HEK293 (cell line): ENCODE results near the gene TBC1D8.

Experiments
- CTCF ChIA-PET: fragments of 350-600 bp; formaldehyde crosslinking; extraction: SDS; loops from one replicate; lab custom pipeline; 2021; ENCODE audit warnings: antibody characterized with exemption; lab: Yijun Ruan, JAX
- POLR2A ChIA-PET: fragments of 300-600 bp; formaldehyde crosslinking; extraction: SDS; loops from one replicate; lab custom pipeline; 2020; ENCODE audit warnings: antibody characterized with exemption, inconsistent platforms; lab: Yijun Ruan, JAX
- H3K27ac ChIP-seq: fragments of 200-500 bp; sonication (Bioruptor generic); 2 replicates; pipeline ENCODE4 v1.5.1; 2014; ENCODE audit warnings: low read depth, low read length, control low read depth, inconsistent platforms; ENCODE audit errors: extremely low read depth
- H3K36me3 ChIP-seq, 2 experiments: fragments of 200-500 bp in 1 of 2; sonication (Bioruptor generic) in 1 of 2; 1 replicate in 1 of 2; 2 replicates in 1 of 2; pipeline ENCODE4 v1.5.1; 2014 to 2017; ENCODE audit warnings: inconsistent platforms in 2 of 2, low read length in 2 of 2; ENCODE audit not compliant: control insufficient read depth in 2 of 2, insufficient read depth in 1 of 2
- H3K4me1 ChIP-seq: fragments of 200-500 bp; sonication (Bioruptor generic); 2 replicates; pipeline ENCODE4 v1.5.1; 2014; ENCODE audit warnings: mild to moderate bottlenecking, low read length, inconsistent platforms; ENCODE audit not compliant: control insufficient read depth, insufficient read depth
- H3K4me3 ChIP-seq: 2 replicates; pipeline ENCODE4 v1.5.1; 2011; ENCODE audit warnings: low read depth, mild to moderate bottlenecking, control low read depth, low read length, moderate library complexity
- H3K9me3 ChIP-seq: fragments of 200-500 bp; sonication (Bioruptor generic); 2 replicates; pipeline ENCODE4 v1.5.1; 2014; ENCODE audit warnings: low read depth, low read length, inconsistent platforms; ENCODE audit not compliant: control insufficient read depth, insufficient read depth
- GFI1B ChIP-seq: fragments of 450-650 bp; formaldehyde crosslinking; IDR thresholded peaks from 2 replicates; pipeline ENCODE4 v1.5.1; 2016; ENCODE audit warnings: missing biosample characterization, missing genetic modification characterization
- GLI2 ChIP-seq: fragments of 450-650 bp; formaldehyde crosslinking; IDR thresholded peaks from 2 replicates; pipeline ENCODE4; 2017; ENCODE audit warnings: missing biosample characterization, missing genetic modification characterization, low read depth, borderline replicate concordance
- KLF16 ChIP-seq: fragments of 450-650 bp; formaldehyde crosslinking; IDR thresholded peaks from 2 replicates; pipeline ENCODE4 v1.5.1; 2017; ENCODE audit warnings: missing biosample characterization, missing genetic modification characterization
- KLF7 ChIP-seq: fragments of 450-650 bp; formaldehyde crosslinking; IDR thresholded peaks from 2 replicates; pipeline ENCODE4 v1.5.1; 2016; ENCODE audit warnings: missing biosample characterization, missing genetic modification characterization, borderline replicate concordance
- MYNN ChIP-seq: fragments of 450-650 bp; formaldehyde crosslinking; IDR thresholded peaks from 2 replicates; pipeline ENCODE4 v1.5.1; 2016; ENCODE audit warnings: missing biosample characterization, missing genetic modification characterization, borderline replicate concordance
- OVOL3 ChIP-seq: fragments of 450-650 bp; formaldehyde crosslinking; IDR thresholded peaks from 2 replicates; pipeline ENCODE4 v1.5.1; 2016; ENCODE audit warnings: missing biosample characterization, missing genetic modification characterization
- SP2 ChIP-seq: fragments of 450-650 bp; formaldehyde crosslinking; IDR thresholded peaks from 2 replicates; pipeline ENCODE4 v1.5.1; 2016; ENCODE audit warnings: missing biosample characterization, missing genetic modification characterization
- TCF7L2 ChIP-seq: IDR thresholded peaks from 2 replicates; pipeline ENCODE4 v1.6.1; 2011; ENCODE audit warnings: low read depth, mild to moderate bottlenecking, inconsistent platforms, low read length, moderate library complexity, borderline replicate concordance
- ZBTB48 ChIP-seq: fragments of 450-650 bp; formaldehyde crosslinking; IDR thresholded peaks from 2 replicates; pipeline ENCODE4 v1.5.1; 2016; ENCODE audit warnings: missing biosample characterization, missing genetic modification characterization
- ZIC2 ChIP-seq: fragments of 450-650 bp; formaldehyde crosslinking; IDR thresholded peaks from 2 replicates; pipeline ENCODE4 v1.5.1; 2016; ENCODE audit warnings: missing biosample characterization, missing genetic modification characterization
- ZNF133 ChIP-seq: fragments of 450-650 bp; formaldehyde crosslinking; IDR thresholded peaks from 2 replicates; pipeline ENCODE4 v1.5.1; 2016; ENCODE audit warnings: missing biosample characterization, missing genetic modification characterization
- ZNF138 ChIP-seq: fragments of 450-650 bp; formaldehyde crosslinking; IDR thresholded peaks from 2 replicates; pipeline ENCODE4 v1.5.1; 2016; ENCODE audit warnings: missing biosample characterization, missing genetic modification characterization, borderline replicate concordance
- ZNF169 ChIP-seq: fragments of 450-650 bp; formaldehyde crosslinking; IDR thresholded peaks from 2 replicates; pipeline ENCODE4 v1.5.1; 2016; ENCODE audit warnings: missing biosample characterization, missing genetic modification characterization
- ZNF221 ChIP-seq: fragments of 450-650 bp; formaldehyde crosslinking; IDR thresholded peaks from 2 replicates; pipeline ENCODE4 v1.5.1; 2017; ENCODE audit warnings: missing biosample characterization, missing genetic modification characterization, borderline replicate concordance
- ZNF501 ChIP-seq: fragments of 450-650 bp; formaldehyde crosslinking; IDR thresholded peaks from 2 replicates; pipeline ENCODE4 v1.5.1; 2016; ENCODE audit warnings: missing biosample characterization, missing genetic modification characterization
- ZNF548 ChIP-seq: fragments of 450-650 bp; formaldehyde crosslinking; IDR thresholded peaks from 2 replicates; pipeline ENCODE4 v1.5.1; 2016; ENCODE audit warnings: missing biosample characterization, missing genetic modification characterization
- ZNF624 ChIP-seq: fragments of 450-650 bp; formaldehyde crosslinking; IDR thresholded peaks from 2 replicates; pipeline ENCODE4 v1.5.1; 2017; ENCODE audit warnings: missing biosample characterization, missing genetic modification characterization
- ZNF777 ChIP-seq: fragments of 450-650 bp; formaldehyde crosslinking; IDR thresholded peaks from 2 replicates; pipeline ENCODE4 v1.5.1; 2017; ENCODE audit warnings: missing biosample characterization, missing genetic modification characterization, borderline replicate concordance
- ZNF830 ChIP-seq: fragments of 450-650 bp; IDR thresholded peaks from 2 replicates; pipeline ENCODE4 v1.5.0; 2018; ENCODE audit warnings: missing biosample characterization, missing genetic modification characterization, low read depth, mild to moderate bottlenecking, moderate library complexity
- TF ChIP-seq, protein P1 (sequence below): fragments of 450-650 bp; formaldehyde crosslinking; IDR thresholded peaks from 2 replicates; pipeline ENCODE4 v1.5.1; 2016; ENCODE audit warnings: missing biosample characterization, missing genetic modification characterization, low read depth
- TF ChIP-seq, protein P2 (sequence below): fragments of 450-650 bp; formaldehyde crosslinking; IDR thresholded peaks from 2 replicates; pipeline ENCODE4 v1.5.1; 2017; ENCODE audit warnings: missing biosample characterization, mild to moderate bottlenecking, missing genetic modification characterization, moderate library complexity
- TF ChIP-seq, protein P3 (sequence below): fragments of 450-650 bp; formaldehyde crosslinking; IDR thresholded peaks from 2 replicates; pipeline ENCODE4 v1.5.1; 2016; ENCODE audit warnings: missing biosample characterization, missing genetic modification characterization
- TF ChIP-seq, protein P4 (sequence below): sonication (generic); formaldehyde crosslinking; IDR thresholded peaks from 2 replicates; pipeline ENCODE4 v1.8.1; 2022; ENCODE audit warnings: mild to moderate bottlenecking, moderate library complexity, missing genetic modification reagents

Gene TBC1D8

DNA sequence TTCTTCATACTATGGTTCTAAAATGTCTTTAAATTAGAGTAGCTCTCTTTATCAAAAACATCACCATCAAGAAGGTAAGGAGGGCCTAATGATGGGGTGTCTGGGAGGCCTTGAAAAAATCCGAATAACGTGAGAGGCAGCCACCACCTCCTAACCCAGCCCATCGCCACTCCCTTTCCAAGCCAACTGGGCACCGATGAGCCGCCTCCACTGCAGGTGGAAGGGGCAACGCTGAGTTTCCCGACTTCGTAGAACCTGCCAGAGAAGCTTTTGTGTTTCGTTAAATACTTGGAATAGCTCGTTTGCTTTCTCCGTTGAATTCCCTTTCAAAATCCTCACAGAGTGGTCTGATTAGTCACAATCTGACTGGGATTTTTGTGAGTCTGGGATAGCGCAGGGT lies 171.1 kb downstream of the TBC1D8 start:
- Histone ChIP-seq H3K9me3 (no peaks in the 10 kb centered on the region), H3K27ac (no peak overlapping the region), H3K36me3 (peaks cover 0 to 9% of the 10 kb centered on the region in 2 experiments; a peak in 1 of 3 replicates), H3K4me3 (no peak overlapping the region), H3K4me1 (no peaks in the 10 kb centered on the region)
- CTCF ChIA-PET = interaction anchor here (1.2 to 2.2 kb wide), 3 partner anchors 225 to 370 kb away, joined by 4 to 7 read pairs (median 6); no protein-coding TSS in a partner anchor
- TF ChIP-seq TCF7L2 (no peak), KLF7 (tag by site-specific recombination) (no peak), ZNF548 (tag by site-specific recombination) (no peak), ZNF624 (no peak), ZNF830 (tag by site-specific recombination) (no peak), ZNF169 (tag by site-specific recombination) (no peak), KLF16 (tag by site-specific recombination) (no peak), ZNF777 (no peak), SP2 (tag by site-specific recombination) (no peak), ZNF138 (no peak), OVOL3 (tag by site-specific recombination) (no peak), GFI1B (no peak), ZNF133 (tag by site-specific recombination) (no peak), MYNN (tag by site-specific recombination) (no peak)
- TF ChIP-seq, protein P1, sequence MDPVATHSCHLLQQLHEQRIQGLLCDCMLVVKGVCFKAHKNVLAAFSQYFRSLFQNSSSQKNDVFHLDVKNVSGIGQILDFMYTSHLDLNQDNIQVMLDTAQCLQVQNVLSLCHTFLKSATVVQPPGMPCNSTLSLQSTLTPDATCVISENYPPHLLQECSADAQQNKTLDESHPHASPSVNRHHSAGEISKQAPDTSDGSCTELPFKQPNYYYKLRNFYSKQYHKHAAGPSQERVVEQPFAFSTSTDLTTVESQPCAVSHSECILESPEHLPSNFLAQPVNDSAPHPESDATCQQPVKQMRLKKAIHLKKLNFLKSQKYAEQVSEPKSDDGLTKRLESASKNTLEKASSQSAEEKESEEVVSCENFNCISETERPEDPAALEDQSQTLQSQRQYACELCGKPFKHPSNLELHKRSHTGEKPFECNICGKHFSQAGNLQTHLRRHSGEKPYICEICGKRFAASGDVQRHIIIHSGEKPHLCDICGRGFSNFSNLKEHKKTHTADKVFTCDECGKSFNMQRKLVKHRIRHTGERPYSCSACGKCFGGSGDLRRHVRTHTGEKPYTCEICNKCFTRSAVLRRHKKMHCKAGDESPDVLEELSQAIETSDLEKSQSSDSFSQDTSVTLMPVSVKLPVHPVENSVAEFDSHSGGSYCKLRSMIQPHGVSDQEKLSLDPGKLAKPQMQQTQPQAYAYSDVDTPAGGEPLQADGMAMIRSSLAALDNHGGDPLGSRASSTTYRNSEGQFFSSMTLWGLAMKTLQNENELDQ = no peak
- TF ChIP-seq, protein P2, sequence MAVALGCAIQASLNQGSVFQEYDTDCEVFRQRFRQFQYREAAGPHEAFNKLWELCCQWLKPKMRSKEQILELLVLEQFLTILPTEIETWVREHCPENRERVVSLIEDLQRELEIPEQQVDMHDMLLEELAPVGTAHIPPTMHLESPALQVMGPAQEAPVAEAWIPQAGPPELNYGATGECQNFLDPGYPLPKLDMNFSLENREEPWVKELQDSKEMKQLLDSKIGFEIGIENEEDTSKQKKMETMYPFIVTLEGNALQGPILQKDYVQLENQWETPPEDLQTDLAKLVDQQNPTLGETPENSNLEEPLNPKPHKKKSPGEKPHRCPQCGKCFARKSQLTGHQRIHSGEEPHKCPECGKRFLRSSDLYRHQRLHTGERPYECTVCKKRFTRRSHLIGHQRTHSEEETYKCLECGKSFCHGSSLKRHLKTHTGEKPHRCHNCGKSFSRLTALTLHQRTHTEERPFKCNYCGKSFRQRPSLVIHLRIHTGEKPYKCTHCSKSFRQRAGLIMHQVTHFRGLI (tag by site-specific recombination) = no peak
- TF ChIP-seq, protein P3, sequence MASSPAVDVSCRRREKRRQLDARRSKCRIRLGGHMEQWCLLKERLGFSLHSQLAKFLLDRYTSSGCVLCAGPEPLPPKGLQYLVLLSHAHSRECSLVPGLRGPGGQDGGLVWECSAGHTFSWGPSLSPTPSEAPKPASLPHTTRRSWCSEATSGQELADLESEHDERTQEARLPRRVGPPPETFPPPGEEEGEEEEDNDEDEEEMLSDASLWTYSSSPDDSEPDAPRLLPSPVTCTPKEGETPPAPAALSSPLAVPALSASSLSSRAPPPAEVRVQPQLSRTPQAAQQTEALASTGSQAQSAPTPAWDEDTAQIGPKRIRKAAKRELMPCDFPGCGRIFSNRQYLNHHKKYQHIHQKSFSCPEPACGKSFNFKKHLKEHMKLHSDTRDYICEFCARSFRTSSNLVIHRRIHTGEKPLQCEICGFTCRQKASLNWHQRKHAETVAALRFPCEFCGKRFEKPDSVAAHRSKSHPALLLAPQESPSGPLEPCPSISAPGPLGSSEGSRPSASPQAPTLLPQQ (tag by site-specific recombination) = no peak
- POLR2A ChIA-PET = no interaction called here

DNA sequence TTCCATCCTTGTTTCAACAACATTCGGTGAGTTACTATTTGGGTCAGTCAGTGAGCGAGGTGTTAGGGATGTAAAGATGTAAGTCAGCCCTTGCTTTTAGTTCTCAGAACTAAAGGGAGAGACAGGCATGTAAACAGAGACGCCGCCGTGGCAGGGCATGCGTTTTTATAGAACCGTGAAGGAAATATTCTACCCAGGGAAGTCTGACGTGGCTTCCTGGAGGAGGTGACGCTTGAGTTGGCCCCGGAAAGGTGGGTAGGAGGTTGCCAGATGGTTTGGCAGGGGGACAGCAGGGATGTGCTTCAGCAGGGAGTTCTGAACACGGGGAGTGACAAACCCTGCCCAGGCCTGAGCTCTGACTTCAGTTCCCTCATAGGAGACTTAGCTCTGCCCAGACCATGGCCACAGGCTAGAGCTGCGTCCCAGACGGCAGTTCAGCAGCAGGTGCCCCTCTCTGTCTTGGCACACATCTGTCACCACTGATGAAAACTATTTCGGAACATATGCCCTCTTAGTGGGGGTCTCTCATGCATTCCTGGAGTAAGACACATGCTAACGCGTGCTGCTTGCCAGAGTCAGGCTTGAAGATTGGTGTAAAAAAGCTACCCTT lies 172.5 kb downstream of the TBC1D8 start:
- TF ChIP-seq ZNF221 (tag by site-specific recombination) (no peak), ZBTB48 (no peak), GLI2 (tag by site-specific recombination) (no peak), ZNF830 (tag by site-specific recombination) (no peak), ZNF501 (no peak), ZIC2 (tag by site-specific recombination) (no peak)
- TF ChIP-seq, protein P4, sequence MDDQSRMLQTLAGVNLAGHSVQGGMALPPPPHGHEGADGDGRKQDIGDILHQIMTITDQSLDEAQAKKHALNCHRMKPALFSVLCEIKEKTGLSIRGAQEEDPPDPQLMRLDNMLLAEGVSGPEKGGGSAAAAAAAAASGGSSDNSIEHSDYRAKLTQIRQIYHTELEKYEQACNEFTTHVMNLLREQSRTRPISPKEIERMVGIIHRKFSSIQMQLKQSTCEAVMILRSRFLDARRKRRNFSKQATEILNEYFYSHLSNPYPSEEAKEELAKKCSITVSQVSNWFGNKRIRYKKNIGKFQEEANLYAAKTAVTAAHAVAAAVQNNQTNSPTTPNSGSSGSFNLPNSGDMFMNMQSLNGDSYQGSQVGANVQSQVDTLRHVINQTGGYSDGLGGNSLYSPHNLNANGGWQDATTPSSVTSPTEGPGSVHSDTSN (CRISPR knock-in tag) = no peak
- TF ChIP-seq, all 188 proteins: peak for 0
- no peaks in the 10 kb centered on the region for H3K4me1 ChIP-seq
- no peaks in the 10 kb centered on the region for H3K9me3 ChIP-seq
- ChIA-PET CTCF (interaction anchor here (2.2 kb wide), 1 partner anchor 248 kb away, joined by 6 read pairs; no protein-coding TSS in a partner anchor), POLR2A (no interaction called here)
- no peak overlapping the region for H3K4me3 ChIP-seq
- H3K27ac ChIP-seq = no peak overlapping the region
- peaks cover 0 to 18% of the 10 kb centered on the region in 2 experiments; a peak in 1 of 3 replicates for H3K36me3 ChIP-seq
